ENCODE results near the gene IL18.

The IL18 gene

DNA sequence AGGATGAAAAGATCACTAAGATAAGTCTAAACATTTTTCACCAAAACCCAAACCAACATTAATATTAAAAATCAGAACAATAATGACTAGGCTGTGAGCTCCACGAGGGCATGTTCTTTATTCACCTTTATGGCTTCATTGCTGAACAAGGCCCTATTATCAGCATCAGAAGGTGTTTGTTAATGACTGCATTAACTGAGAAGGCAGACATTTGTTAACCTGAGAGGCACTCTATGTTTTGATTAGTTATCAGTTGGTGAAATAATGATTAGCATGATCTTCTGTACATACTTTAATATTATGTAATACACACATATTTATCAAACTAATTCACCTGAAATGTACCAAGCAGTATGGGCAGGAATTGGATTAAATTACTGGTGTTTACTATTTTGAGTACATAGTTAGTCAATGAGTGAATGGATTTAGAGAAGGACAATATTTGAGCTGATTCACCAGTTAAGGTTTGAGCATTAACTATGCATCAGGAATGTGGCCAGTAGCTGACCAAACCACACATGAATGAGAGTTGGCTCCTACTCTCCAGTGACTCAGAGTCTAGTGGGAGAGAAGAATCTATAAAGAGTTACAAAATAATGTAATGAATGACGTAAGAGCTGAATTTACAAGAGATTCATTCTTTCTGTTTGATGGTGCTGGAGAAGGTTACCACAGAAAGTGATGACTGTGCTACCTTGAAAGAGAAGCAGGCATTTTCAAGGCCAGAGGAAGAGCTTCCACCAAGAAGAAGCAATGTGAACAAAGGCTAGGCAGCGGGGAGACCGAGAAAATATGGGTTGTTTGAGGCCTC, 6.7 kb downstream of the IL18 start:
- TF ChIP-seq, protein P1, sequence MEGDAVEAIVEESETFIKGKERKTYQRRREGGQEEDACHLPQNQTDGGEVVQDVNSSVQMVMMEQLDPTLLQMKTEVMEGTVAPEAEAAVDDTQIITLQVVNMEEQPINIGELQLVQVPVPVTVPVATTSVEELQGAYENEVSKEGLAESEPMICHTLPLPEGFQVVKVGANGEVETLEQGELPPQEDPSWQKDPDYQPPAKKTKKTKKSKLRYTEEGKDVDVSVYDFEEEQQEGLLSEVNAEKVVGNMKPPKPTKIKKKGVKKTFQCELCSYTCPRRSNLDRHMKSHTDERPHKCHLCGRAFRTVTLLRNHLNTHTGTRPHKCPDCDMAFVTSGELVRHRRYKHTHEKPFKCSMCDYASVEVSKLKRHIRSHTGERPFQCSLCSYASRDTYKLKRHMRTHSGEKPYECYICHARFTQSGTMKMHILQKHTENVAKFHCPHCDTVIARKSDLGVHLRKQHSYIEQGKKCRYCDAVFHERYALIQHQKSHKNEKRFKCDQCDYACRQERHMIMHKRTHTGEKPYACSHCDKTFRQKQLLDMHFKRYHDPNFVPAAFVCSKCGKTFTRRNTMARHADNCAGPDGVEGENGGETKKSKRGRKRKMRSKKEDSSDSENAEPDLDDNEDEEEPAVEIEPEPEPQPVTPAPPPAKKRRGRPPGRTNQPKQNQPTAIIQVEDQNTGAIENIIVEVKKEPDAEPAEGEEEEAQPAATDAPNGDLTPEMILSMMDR (conservative IDR thresholded peaks at IDR 0.05; ENCODE audit: low read depth) = no peak
- ChIA-PET POLR2A (ENCODE audit: low non-redundant PET) (no interaction called here), CTCF (interaction anchor here (1.4 to 1.7 kb wide), 2 partner anchors 37 to 123 kb away, joined by 3 to 5 read pairs; no protein-coding TSS in a partner anchor)
- DNase-seq (ENCODE audit: low spot score) = peak; percentile 93
- peak overlapping the region; percentile 83 for H3K27ac ChIP-seq

- TF ChIP-seq, protein P1 (conservative IDR thresholded peaks at IDR 0.05; ENCODE audit: low read depth) = no peak
- CTCF ChIA-PET = interaction anchor here (1.4 to 1.7 kb wide), 2 partner anchors 36 to 124 kb away, joined by 3 to 5 read pairs; no protein-coding TSS in a partner anchor
- POLR2A ChIA-PET (ENCODE audit: low non-redundant PET) = interaction anchor here (0.6 kb wide), 1 partner anchor 25 kb away, joined by 4 read pairs; no protein-coding TSS in a partner anchor
- DNase-seq (ENCODE audit: low spot score) = no peak
- peak overlapping the region; percentile 56; the same call in 1 of the 2 replicates for H3K27ac ChIP-seq
Observed at GRCh38 chr11:112156153-112156955, 7.5 kb downstream of the IL18 start.

DNA sequence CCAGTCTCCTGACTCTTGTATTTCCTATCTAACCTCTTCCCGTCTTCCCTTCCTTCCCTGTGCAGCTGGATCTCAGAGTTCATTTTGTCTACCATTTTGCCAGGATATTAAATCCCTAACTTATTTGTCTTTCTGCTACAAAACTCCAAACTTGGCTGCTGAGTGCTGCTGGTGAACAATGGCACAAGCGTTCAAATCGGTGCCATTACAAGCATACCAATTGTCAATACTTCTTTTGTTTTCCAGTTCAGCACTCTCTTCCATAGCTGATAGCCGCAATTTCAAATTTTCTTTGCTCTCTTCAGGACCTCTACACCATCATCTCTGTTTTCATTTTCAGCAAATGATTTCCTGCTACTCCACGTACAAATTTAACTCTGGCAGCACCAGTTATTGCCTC, 13.4 kb downstream of the IL18 start:
- no peak overlapping the region for H3K27ac ChIP-seq
- TF ChIP-seq, protein P1 (conservative IDR thresholded peaks at IDR 0.05; ENCODE audit: low read depth) = no peak
- DNase-seq (ENCODE audit: low spot score) = no peak
- ChIA-PET CTCF (no interaction called here), POLR2A (ENCODE audit: low non-redundant PET) (no interaction called here)

DNA sequence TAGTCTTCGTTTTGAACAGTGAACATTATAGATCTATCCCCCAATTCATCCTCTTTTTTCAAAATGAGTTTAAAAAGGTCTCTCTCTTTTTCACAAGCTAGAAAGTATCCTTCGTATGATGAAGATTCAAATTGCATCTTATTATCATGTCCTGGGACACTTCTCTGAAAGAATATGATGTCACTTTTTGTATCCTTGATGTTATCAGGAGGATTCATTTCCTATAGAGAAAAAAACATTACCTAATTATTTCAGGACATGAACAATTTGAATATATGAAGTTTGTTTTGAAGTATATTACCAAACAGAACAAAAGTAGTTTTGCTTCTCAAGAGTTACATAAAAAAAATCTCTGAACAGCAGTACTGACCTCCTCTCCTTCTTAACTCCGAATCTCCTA, 20.3 kb downstream of the IL18 start:
- CTCF ChIA-PET = no interaction called here
- TF ChIP-seq, protein P1 (conservative IDR thresholded peaks at IDR 0.05; ENCODE audit: low read depth) = no peak
- no peak for DNase-seq (ENCODE audit: low spot score)
- no peak overlapping the region for H3K27ac ChIP-seq
- POLR2A ChIA-PET (ENCODE audit: low non-redundant PET) = no interaction called here

DNA sequence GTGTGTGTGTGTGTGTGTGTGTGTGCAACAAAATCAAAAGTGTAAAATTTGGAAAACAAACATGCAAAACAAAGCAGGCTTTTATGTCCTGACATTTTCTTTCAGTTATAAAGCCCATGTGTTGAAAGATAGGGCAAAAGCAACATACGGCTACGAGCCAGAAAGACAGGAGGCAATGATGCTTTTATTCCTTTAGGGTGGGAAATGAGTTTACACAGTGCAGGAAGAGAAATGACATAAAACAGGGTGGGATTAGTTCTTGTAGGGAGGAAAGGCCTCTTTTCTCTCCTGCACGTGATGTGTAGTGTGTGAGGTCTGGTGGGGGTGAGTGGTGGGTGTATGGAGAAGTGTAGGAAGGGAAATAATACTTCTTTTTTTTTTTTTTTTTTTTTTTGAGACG, 29.4 kb downstream of the IL18 start:
- TF ChIP-seq, protein P1 (conservative IDR thresholded peaks at IDR 0.05; ENCODE audit: low read depth) = no peak
- DNase-seq (ENCODE audit: low spot score) = no peak
- CTCF ChIA-PET = no interaction called here
- POLR2A ChIA-PET (ENCODE audit: low non-redundant PET) = no interaction called here
- H3K27ac ChIP-seq = no peak overlapping the region

GRCh38 chr11:112132737-112133136, 31.2 kb downstream of the IL18 start:
- TF ChIP-seq, protein P1 (conservative IDR thresholded peaks at IDR 0.05; ENCODE audit: low read depth) = no peak
- ChIA-PET CTCF (no interaction called here), POLR2A (ENCODE audit: low non-redundant PET) (no interaction called here)
- DNase-seq (ENCODE audit: low spot score) = no peak
- H3K27ac ChIP-seq = no peak overlapping the region; the same call in 1 of the 2 replicates

All from RWPE1 (cell line).